GM18498 (cell line): ENCODE results near the gene ZRANB3.

Experiments
- ATAC-seq: cut with Tn5 transposase; IDR thresholded peaks from one replicate; pipeline ENCODE4 v1.9.1; 2021; ENCODE audit warnings: mild to moderate bottlenecking, moderate library complexity; ENCODE audit not compliant: unreplicated experiment

The ZRANB3 gene

GRCh38 chr2:135257383-135258090 lies 273.5 kb downstream of the ZRANB3 start:
- ATAC-seq = no peak

- no peak for ATAC-seq
Observed at GRCh38 chr2:135256531-135257260, 274.3 kb downstream of the ZRANB3 start.

GRCh38 chr2:135255208-135255607 lies 275.8 kb downstream of the ZRANB3 start:
- no peak for ATAC-seq

- ATAC-seq = no peak
Observed at GRCh38 chr2:135252805-135253458, 278.1 kb downstream of the ZRANB3 start.

- ATAC-seq = no peak
Observed at GRCh38 chr2:135248611-135249010, 282.4 kb downstream of the ZRANB3 start.

GRCh38 chr2:135246711-135247270 lies 284.2 kb downstream of the ZRANB3 start:
- ATAC-seq = no peak

GRCh38 chr2:135245071-135245470 lies 285.9 kb downstream of the ZRANB3 start:
- ATAC-seq = no peak

GRCh38 chr2:135238651-135239050 lies 292.4 kb downstream of the ZRANB3 start:
- ATAC-seq = no peak

- no peak for ATAC-seq
Observed at GRCh38 chr2:135230150-135230549, 300.9 kb downstream of the ZRANB3 start.

GRCh38 chr2:135227386-135227785 lies 303.6 kb downstream of the ZRANB3 start:
- no peak for ATAC-seq

- no peak for ATAC-seq
Observed at GRCh38 chr2:135226961-135227360, 304.1 kb downstream of the ZRANB3 start.

- ATAC-seq = no peak
Observed at GRCh38 chr2:135225781-135226180, 305.2 kb downstream of the ZRANB3 start.

- no peak for ATAC-seq
Observed at GRCh38 chr2:135219226-135219625, 311.8 kb downstream of the ZRANB3 start.

GRCh38 chr2:135218426-135218825 lies 312.6 kb downstream of the ZRANB3 start:
- no peak for ATAC-seq

GRCh38 chr2:135212757-135213156 lies 318.3 kb downstream of the ZRANB3 start:
- ATAC-seq = no peak

- ATAC-seq = no peak
Observed at GRCh38 chr2:135208016-135208415, 323.0 kb downstream of the ZRANB3 start.

- ATAC-seq = no peak
Observed at GRCh38 chr2:135203944-135204343, 327.1 kb downstream of the ZRANB3 start.

- ATAC-seq = no peak
Observed at GRCh38 chr2:135202751-135203150, 328.3 kb downstream of the ZRANB3 start.

GRCh38 chr2:135198481-135198880 lies 332.5 kb downstream of the ZRANB3 start:
- no peak for ATAC-seq

GRCh38 chr2:135190799-135191198 lies 340.2 kb downstream of the ZRANB3 start:
- ATAC-seq = no peak

- ATAC-seq = no peak
Observed at GRCh38 chr2:135189148-135189547, 341.9 kb downstream of the ZRANB3 start.

- no peak for ATAC-seq
Observed at GRCh38 chr2:135187270-135187669, 343.7 kb downstream of the ZRANB3 start.
